ENCODE results near the gene TMEM192. TPM values are rescaled to one million over a fixed set of nuclear protein-coding genes. Genes with fewer than 3 reads are reported as not detected.

Gene TMEM192
- total RNA-seq, 2 experiments from 2014 or later = 4.6 to 4.7 TPM

DNA sequence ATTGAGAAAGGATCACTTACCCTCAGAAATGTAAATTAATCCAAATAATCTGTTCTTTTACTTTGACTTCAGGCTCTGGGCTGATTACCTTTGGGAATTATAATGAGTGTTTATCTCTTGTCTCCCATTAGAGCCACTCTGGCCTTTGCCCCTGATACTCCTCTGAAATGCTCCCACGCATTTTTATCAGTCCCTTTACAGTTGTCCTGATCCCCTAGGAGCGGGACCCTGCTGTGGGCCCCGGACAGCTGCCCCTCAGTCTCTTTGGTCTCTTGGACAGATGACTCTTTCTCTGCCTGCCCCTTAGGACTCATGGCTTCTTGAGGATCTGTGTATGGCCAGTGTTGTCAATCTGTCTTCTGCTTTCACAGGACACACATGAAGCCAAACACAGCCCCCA is 60.0 kb downstream of the TMEM192 start:
- Histone ChIP-seq H3K9me3 (ENCODE audit: control insufficient read depth in 1 of 2, insufficient read depth in 1 of 2, low read length in 2 of 2) (no peaks in the 10 kb centered on the region), H3K4me3 (ENCODE audit: low read length) (no peak overlapping the region), H3K27ac (ENCODE audit: low read depth in 1 of 2, low read length in 2 of 2) (no peak overlapping the region), H3K36me3 (ENCODE audit: insufficient read depth, low read length) (no peaks in the 10 kb centered on the region), H3K27me3 (ENCODE audit: control insufficient read depth in 1 of 2, insufficient read depth in 2 of 2, low read length in 2 of 2) (peaks cover 0 to 2% of the 10 kb centered on the region in 2 experiments), H3K4me1 (ENCODE audit: insufficient read depth, low read length) (no peaks in the 10 kb centered on the region)
- H3K27ac Mint-ChIP-seq = no peak overlapping the region
- peaks cover 4% of the 10 kb centered on the region for H3K27me3 Mint-ChIP-seq
- no peak for DNase-seq
- TF ChIP-seq CTCF (IDR thresholded peaks at IDR 0.05) = no peak
- H3K36me3 Mint-ChIP-seq (ENCODE audit: low read depth) = no peaks in the 10 kb centered on the region
- H3K9me3 Mint-ChIP-seq = no peaks in the 10 kb centered on the region
- H3K4me1 Mint-ChIP-seq (ENCODE audit: low read depth) = no peaks in the 10 kb centered on the region
- intact Hi-C loops (cut with DNase I, micrococcal nuclease) = no loop called here
- POLR2A ChIA-PET = no interaction called here
- no peak overlapping the region for H3K4me3 Mint-ChIP-seq
- CTCF ChIA-PET = no interaction called here
- no peak for ATAC-seq (ENCODE audit: poor library complexity)

GRCh38 chr4:165048170-165048569 is 64.5 kb downstream of the TMEM192 start:
- CTCF ChIA-PET = no interaction called here
- H3K27me3 ChIP-seq (ENCODE audit: control insufficient read depth in 1 of 2, insufficient read depth in 2 of 2, low read length in 2 of 2) = no peaks in the 10 kb centered on the region
- intact Hi-C loops (cut with DNase I, micrococcal nuclease) = no loop called here

GRCh38 chr4:165031436-165032211 is 81.0 kb downstream of the TMEM192 start, which contains the start of gene TRIM60:
TRIM60 (plus strand) TSS chr4:165031999; CDS start chr4:165040073, 8,074 bp downstream.
- Histone ChIP-seq H3K4me3 (ENCODE audit: low read length) (no peak within 1 kb of the TSS), H3K4me1 (ENCODE audit: insufficient read depth, low read length) (no peaks in the 10 kb centered on the region), H3K27ac (ENCODE audit: low read depth in 1 of 2, low read length in 2 of 2) (no peak within 1 kb of the TSS), H3K27me3 (ENCODE audit: control insufficient read depth in 1 of 2, insufficient read depth in 2 of 2, low read length in 2 of 2) (no peaks in the 10 kb centered on the region), H3K36me3 (ENCODE audit: insufficient read depth, low read length) (no peaks in the 10 kb centered on the region), H3K9me3 (ENCODE audit: control insufficient read depth in 1 of 2, insufficient read depth in 1 of 2, low read length in 2 of 2) (peaks cover 0 to 12% of the 10 kb centered on the region in 2 experiments)
- no peak for TF ChIP-seq CTCF (IDR thresholded peaks at IDR 0.05)
- POLR2A ChIA-PET = no interaction called here
- CTCF ChIA-PET = no interaction called here
- peaks cover 4% of the 10 kb centered on the region for H3K27me3 Mint-ChIP-seq
- no peaks in the 10 kb centered on the region for H3K4me1 Mint-ChIP-seq (ENCODE audit: low read depth)
- no peaks in the 10 kb centered on the region for H3K36me3 Mint-ChIP-seq (ENCODE audit: low read depth)
- DNase-seq = no peak
- H3K4me3 Mint-ChIP-seq = no peak within 1 kb of the TSS
- no peak within 1 kb of the TSS for H3K27ac Mint-ChIP-seq
- no peaks in the 10 kb centered on the region for H3K9me3 Mint-ChIP-seq
- ATAC-seq (ENCODE audit: poor library complexity) = no peak
- intact Hi-C loops (cut with DNase I, micrococcal nuclease) = no loop called here

More at GRCh38 chr4:165048170-165048569, 64.5 kb downstream of the TMEM192 start:
- H3K4me3 ChIP-seq (ENCODE audit: low read length) = no peak overlapping the region
- ATAC-seq (ENCODE audit: poor library complexity) (no peak), DNase-seq (no peak)
- Mint-ChIP-seq H3K4me3 (no peak overlapping the region), H3K36me3 (ENCODE audit: low read depth) (no peaks in the 10 kb centered on the region), H3K9me3 (no peaks in the 10 kb centered on the region), H3K4me1 (ENCODE audit: low read depth) (no peaks in the 10 kb centered on the region), H3K27ac (no peak overlapping the region), H3K27me3 (peaks cover 9% of the 10 kb centered on the region)
- H3K4me1 ChIP-seq (ENCODE audit: insufficient read depth, low read length) = no peaks in the 10 kb centered on the region
- no peaks in the 10 kb centered on the region for H3K36me3 ChIP-seq (ENCODE audit: insufficient read depth, low read length)
- no peaks in the 10 kb centered on the region for H3K9me3 ChIP-seq (ENCODE audit: control insufficient read depth in 1 of 2, insufficient read depth in 1 of 2, low read length in 2 of 2)
- TF ChIP-seq CTCF (IDR thresholded peaks at IDR 0.05) = no peak
- no peak overlapping the region for H3K27ac ChIP-seq (ENCODE audit: low read depth in 1 of 2, low read length in 2 of 2)
- POLR2A ChIA-PET = no interaction called here

All from CD4-positive, alpha-beta T cell (primary cell).